ENCODE data around the gene ARL15. TPM values are rescaled to one million over a fixed set of nuclear protein-coding genes. Genes with fewer than 3 reads are reported as not detected.

Gene ARL15
- total RNA-seq, 1 experiment from 2014 or later = 13.0 TPM

GRCh38 chr5:53895091-53895683 is 415.2 kb downstream of the ARL15 start:
- Histone ChIP-seq H2BK15ac (ENCODE audit: low read depth, low read length) (no peak overlapping the region), H4K5ac (ENCODE audit: insufficient read length, low read depth, low read length) (no peak overlapping the region), H3K23ac (ENCODE audit: insufficient read length, low read depth, low read length) (no peak overlapping the region), H4K8ac (replicated peaks; ENCODE audit: insufficient read length, low read depth, low read length) (no peak overlapping the region), H2AFZ (ENCODE audit: low read length) (no peak overlapping the region), H3K9me3 (ENCODE audit: control insufficient read depth, low read depth, low read length) (no peaks in the 10 kb centered on the region), H3K9ac (ENCODE audit: extremely low read depth, insufficient read length, low read length) (no peak overlapping the region), H2AK5ac (ENCODE audit: insufficient read length, low read length) (no peak overlapping the region), H2BK120ac (ENCODE audit: low read depth, low read length, poor library complexity, severe bottlenecking) (no peak overlapping the region), H3K79me2 (ENCODE audit: insufficient read depth, low read length) (no peaks in the 10 kb centered on the region), H4K91ac (ENCODE audit: insufficient read length, low read depth, low read length) (no peak overlapping the region), H2BK12ac (ENCODE audit: insufficient read length, low read depth, low read length) (no peak overlapping the region), H3T11ph (ENCODE audit: low read length) (no peak overlapping the region), H3K4me1 (ENCODE audit: insufficient read depth, low read length) (no peaks in the 10 kb centered on the region), H3K56ac (ENCODE audit: insufficient read length, low read depth, low read length) (no peak overlapping the region), H3K27ac (ENCODE audit: insufficient read length, low read depth, low read length) (no peak overlapping the region), H3K79me1 (ENCODE audit: insufficient read depth, low read depth, low read length, poor library complexity, severe bottlenecking) (no peaks in the 10 kb centered on the region), H3K23me2 (ENCODE audit: insufficient read length, low read depth, low read length, poor library complexity, severe bottlenecking) (no peaks in the 10 kb centered on the region), H3K18ac (ENCODE audit: insufficient read length, low read depth, low read length) (no peak overlapping the region), H2BK5ac (ENCODE audit: insufficient read length, low read length) (no peak overlapping the region), H4K20me1 (ENCODE audit: control insufficient read depth, insufficient read depth, insufficient read length) (no peaks in the 10 kb centered on the region), H3K14ac (ENCODE audit: insufficient read depth, low read length) (no peak overlapping the region), H3K27me3 (ENCODE audit: insufficient read depth, low read length) (no peaks in the 10 kb centered on the region), H3K4me2 (ENCODE audit: insufficient read depth, insufficient read length, low read length) (no peak overlapping the region), H3K4ac (ENCODE audit: low read depth, low read length) (no peak overlapping the region), H2BK20ac (ENCODE audit: low read depth, low read length, poor library complexity, severe bottlenecking) (no peak overlapping the region)
- Mint-ChIP-seq H3K36me3 (ENCODE audit: insufficient read depth in 1 of 3, low read depth in 3 of 3) (peaks cover 0 to 6% (median 0%) of the 10 kb centered on the region in 3 experiments; a peak in 3 of 7 replicates), H3K27ac (no peak overlapping the region), H3K4me3 (no peak overlapping the region), H3K9me3 (peaks cover 4 to 9% of the 10 kb centered on the region in 2 experiments; a peak in 2 of 5 replicates), H3K4me1 (peaks cover 2 to 4% of the 10 kb centered on the region in 2 experiments; a peak in 2 of 4 replicates), H3K27me3 (ENCODE audit: low read depth) (no peaks in the 10 kb centered on the region)
- no CpG with 5 or more reads among the region's 3 CpGs for WGBS (ENCODE audit: extremely low coverage, insufficient read length, low lambda C conversion rate)
- DNase-seq = no peak
- no peak for TF ChIP-seq CTCF (conservative IDR thresholded peaks at IDR 0.05)
